Dermis microvascular lymphatic vessel endothelial cell (primary cell): Measurements from ENCODE around the gene AKAP13. TPM values are rescaled to one million over a fixed set of nuclear protein-coding genes. Genes with fewer than 3 reads are reported as not detected.
"Not testable (repeated sequence)": the region's sequence is repeated elsewhere in the genome, so short reads cannot be mapped to it uniquely, and the experiment has no call there.

Experiments used
- DNase-seq, 2 donors: peaks; one replicate each; pipeline versions ENCODE4 v3.0.0 to v3.0.0-alpha.2; 2010; ENCODE audit warnings: low read depth in 2 of 2
- total RNA-seq: library from RNA; depleted of rRNA; stranded (reverse); fragments of >200 nt; gene quantifications from 2 replicates; pipeline ENCODE4 v1.2.1, GENCODE V29; 2014

AKAP13 gene
- total RNA-seq, 1 donor from 2014 or later, result 54.7 TPM

DNA sequence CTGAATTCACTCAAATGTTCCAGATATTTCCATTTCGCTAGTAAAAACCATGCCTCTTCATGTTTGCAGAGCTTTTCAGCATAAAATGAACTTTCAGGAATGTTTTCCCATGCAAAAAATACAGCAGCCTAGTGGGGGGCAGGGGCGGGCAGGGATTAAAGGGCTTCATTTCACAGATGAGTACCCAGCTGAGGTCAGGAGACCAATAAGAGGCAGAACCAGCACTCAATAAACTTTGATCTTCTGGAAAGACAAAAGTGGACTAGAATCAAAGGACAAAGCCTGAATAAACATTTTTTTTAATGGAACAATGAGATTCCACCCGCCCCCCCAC lies 406.3 kb downstream of the AKAP13 start:
- no peak for DNase-seq

DNA sequence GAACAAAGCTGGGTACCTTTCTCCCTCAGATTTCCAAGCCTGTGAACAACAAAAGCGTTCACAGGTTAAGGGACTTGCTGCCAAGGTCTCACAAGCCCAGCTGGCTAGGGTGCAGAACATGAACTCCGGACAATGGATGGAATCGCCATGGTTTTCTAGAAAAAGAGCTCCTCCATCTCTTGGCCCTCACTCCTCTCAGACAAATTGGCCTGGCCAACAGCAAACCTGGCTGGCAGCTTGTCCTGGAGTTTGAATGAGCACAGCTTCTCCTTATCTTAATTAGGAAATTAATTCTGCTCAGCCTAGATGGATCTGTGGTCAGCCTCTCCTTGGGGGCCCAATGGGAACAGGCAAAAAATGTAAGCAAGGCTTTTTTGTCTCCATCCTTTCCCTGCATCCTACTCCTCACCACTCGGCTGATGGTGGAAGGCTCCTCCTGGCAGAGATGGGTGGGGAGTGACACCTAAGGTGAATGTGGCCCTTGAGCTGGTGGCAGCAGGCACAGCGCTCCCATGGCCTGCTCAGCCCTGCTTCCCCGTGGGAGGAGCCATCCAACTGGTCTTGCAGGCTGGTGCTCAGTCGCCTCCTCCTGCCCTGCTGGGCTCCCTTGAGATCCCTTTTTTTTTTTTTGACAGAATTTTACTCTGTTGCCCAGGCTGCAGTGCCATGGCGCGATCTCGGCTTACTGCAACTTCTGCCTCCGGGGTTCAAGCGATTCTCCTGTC lies 408.5 kb downstream of the AKAP13 start:
- DNase-seq, result no peak

DNA sequence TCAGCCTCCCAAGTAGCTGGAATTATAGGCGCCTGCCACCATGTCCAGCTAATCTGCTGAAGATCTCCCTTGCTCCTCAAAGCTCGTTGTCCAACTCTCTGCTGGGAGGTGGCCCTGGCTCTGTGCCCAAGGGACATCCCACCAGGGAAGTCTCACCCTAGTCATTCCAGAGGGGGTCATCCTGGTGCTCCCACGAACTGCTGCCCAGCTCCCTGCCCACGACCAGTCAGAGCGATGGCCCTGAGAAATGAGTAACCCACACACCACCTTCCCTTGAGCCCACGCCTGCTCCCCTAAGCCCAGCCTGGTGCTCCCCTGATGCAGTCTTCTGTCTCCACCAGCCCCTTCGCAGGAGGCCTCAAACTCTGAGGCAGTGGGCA lies 409.1 kb downstream of the AKAP13 start:
- no peak for DNase-seq

- no peak for DNase-seq
Measured at GRCh38 chr15:85792102-85792731, 411.8 kb downstream of the AKAP13 start.

- DNase-seq, result no peak
Measured at GRCh38 chr15:85792912-85793590, 412.6 kb downstream of the AKAP13 start.

GRCh38 chr15:85793641-85794597 lies 413.5 kb downstream of the AKAP13 start:
- peak in 1 of 2 donors; percentile 35 for DNase-seq

- peak; percentile 82 to 96 for DNase-seq
Measured at GRCh38 chr15:85794598-85795336, 414.4 kb downstream of the AKAP13 start, which contains the start of gene KLHL25. Gene KLHL25, minus strand, starts transcription at chr15:85794925. Its CDS starts 25,115 bp downstream, at chr15:85769810.

DNA sequence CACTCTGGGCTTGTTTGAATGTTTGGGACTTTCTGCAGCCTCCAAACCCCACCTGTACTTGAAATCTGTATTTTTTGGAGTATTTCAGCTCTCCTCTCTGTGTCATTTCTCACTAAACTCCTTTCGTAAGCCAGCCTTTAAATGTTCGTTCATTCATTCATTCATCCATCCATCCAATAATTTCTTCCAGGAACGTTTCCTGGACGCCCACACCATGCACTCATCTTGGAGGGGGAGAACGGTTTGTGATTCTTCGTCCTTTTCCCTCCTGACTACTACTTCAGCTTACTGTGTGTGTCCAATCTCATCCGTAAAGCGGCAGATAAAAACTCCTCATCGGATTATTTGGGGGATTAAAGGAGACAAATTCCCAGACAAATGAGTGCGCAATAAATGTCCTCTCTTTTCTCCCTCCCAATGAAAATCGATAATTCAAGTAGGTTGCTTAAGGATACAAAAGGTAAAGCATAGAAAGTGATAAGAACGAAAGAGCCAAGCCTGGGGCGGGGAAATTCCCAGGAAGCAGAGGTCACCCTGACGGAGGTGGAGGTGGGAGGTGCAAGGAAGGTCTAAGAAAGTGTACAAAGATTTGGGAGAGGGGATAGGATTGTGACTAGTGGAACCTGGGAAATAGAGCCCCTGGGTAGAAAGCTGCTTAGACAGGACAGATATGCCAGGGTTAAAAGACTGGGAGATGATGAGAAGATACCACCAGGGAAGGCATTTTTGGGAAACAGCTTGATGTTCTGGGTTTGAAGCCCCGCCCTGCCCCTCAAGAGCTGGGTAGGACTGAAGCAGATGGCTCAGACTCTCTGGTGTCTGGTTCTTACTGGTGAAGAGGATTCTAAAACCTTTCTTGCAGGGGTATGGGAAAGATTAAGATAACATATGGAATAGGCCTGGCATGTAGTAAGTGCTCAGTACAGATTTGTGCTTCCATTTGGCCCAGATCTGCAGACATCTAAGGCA lies 415.2 kb downstream of the AKAP13 start:
- no peak for DNase-seq

GRCh38 chr15:85796371-85796770 lies 416.0 kb downstream of the AKAP13 start:
- not testable (repeated sequence) for DNase-seq
